Putamen (tissue), 1 donor: Measurements from ENCODE around the gene HS6ST3.
"Not testable (repeated sequence)": the region's sequence is repeated elsewhere in the genome, so short reads cannot be mapped to it uniquely, and the experiment has no call there.

Source experiments
- DNase-seq: peaks from one replicate; pipeline ENCODE4 v3.0.0-alpha.2; 2016; ENCODE audit warnings: low spot score

HS6ST3 gene

GRCh38 chr13:96444676-96445075 lies 354.8 kb downstream of the HS6ST3 start:
- DNase-seq: no peak

DNA sequence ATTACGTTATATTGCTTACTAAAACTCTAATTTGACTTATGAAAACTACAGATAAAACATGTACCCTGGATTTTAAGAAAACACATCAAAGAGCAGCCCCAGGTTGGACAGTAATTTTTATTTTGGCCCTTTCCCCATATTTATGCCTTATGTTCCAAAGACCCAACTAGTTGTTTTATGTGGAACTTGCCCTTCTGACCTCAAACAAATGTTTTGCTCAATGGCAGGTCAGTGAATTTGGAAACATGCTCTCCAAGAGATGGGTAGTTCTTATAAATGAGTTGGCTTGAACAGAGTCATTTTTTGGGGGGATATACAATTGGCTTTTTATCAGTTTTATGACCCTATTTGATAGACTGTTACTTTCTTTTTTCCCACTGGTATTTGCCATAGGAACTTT lies 360.0 kb downstream of the HS6ST3 start:
- no peak for DNase-seq

DNA sequence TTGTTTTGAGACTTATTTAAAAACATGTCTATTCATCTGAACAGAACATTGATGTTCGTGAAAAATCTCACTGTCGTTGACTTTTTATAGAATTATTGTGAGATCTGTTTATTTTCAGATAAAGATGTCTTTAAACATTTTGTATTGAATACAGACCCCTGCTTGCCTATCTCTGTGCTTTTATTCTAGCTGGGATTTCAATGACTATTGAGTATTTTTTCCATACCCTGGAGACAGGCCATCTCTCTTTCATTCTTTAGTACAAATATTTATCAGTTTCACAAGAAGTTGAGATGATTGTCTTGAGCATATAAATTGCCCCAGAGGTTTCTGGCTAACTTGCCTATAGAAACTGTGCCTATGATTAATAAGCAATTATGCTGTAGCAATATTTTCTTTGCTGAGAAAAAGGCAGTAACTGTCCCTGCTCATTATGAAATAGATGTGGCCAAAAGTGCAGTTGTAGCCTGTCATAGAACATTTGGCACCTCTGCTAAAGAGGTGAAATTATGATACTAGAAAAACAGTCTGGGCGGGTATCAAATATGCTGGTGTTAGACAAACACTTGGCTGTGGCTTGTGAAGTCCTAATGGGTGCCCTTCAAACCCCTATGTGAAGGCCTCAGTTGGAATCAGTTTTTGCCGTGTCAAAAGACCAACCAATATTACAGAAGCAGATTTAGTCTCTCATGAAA lies 360.6 kb downstream of the HS6ST3 start:
- DNase-seq: no peak

DNA sequence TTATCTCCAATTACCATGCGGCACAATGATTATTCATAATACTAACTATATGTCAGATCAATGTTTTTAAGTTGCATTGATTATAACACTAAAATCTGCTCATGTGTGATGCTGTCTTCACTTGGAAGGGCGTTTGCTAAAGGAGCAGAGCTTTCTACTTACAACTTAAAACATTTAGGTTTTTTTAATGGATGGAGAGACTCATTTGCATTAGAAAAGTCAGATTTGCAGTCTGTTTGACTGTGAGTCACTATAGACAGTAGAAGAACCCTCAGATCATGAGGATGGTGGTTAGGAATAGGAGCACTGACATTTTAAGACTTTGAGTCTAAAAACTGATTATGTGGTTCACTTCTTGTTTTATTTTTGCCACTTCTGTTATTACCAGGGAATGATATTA lies 364.6 kb downstream of the HS6ST3 start:
- DNase-seq: no peak

DNA sequence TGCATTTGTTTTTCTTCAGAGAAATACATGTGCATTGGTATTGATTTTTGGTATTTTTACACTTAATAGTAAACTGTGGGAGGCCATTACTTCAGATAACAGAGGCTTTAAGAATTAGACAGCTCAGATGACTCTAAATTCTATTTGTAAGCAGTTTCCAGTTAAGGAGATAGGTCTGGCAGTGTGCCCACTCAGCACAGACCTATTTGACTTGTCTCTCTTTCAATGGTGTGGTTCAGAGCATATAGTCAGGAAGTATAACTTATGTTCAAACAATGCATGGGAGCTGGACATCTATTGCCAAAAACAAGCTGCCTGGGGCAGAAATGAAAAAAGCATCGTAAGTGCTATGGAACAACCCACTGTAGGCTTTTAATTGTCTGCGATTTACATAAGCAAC lies 370.7 kb downstream of the HS6ST3 start:
- no peak for DNase-seq

DNA sequence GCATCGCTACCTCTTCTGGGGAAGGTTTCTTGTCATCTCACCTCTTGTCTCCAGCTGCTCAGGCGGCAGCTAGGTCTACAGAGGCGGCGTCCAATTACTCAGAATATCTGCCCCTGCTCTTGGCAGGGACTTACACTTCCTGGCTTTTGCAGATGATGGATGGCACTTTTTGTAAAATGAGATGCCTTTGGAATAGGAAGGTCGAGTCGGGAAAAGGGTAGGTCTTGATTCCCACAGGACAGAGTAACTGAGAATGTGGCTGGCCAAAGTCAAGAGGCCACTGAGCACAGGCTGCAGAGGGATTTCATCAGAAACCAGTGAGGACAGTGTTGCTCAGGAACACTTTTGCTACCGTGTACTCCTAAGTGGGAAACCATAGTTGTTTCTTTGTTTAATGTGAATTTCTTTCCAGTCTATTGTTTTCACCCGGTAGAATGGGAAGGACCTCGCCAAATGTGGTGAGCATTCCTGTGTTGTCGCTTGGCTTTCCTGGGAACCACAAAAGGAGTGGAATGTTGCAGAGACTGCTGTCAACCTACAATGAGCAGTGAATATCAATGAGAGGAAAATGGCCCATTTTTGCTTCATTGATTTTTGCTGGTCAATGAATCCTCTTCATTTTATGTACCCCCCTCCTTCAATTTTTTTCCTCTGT lies 383.7 kb downstream of the HS6ST3 start:
- DNase-seq: peak; percentile 9

GRCh38 chr13:96474181-96474557 lies 384.3 kb downstream of the HS6ST3 start:
- DNase-seq: peak; percentile 2

DNA sequence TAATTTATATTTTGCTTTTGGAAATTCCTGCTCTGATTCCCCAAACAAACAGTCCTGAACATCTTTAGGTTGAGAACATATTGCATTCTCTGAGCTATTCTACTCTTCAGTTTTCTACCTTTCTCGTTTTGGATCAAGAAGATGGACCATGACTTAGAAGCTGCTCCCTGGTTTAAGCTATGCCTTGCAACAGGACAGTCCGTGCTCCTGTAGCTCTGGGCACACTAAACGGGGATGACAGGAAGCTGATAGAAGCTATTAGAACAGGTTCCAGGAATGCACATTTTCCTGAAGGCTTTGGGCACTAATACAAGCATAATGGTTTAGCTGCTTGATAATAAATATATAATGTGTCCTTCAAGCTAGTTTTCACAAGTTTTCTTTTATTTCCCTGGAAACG lies 385.2 kb downstream of the HS6ST3 start:
- no peak for DNase-seq

GRCh38 chr13:96481482-96481881 lies 391.6 kb downstream of the HS6ST3 start:
- DNase-seq: no peak

- no peak for DNase-seq
Observed at GRCh38 chr13:96490496-96490989, 400.6 kb downstream of the HS6ST3 start.

GRCh38 chr13:96491103-96491502 lies 401.2 kb downstream of the HS6ST3 start:
- DNase-seq: no peak

DNA sequence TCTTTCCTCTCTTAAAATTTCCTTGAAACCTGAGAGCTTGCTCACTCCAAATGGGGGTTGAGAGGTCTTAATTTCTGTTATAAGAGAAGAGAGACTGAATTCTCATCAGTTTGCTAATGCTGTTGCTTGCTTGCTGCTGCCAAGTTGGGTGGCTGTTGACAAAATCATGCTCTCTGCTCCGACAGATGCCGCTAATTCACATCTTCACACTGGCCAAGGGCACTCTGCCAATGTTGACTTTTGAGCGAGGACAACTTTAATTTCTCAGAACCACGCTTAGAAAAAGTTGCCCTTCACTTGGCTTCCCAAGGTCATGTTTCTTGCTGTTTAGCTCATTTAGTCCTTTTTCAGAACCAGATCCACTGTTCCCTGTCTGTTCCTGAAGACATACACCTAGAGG lies 402.9 kb downstream of the HS6ST3 start:
- DNase-seq: no peak

- no peak for DNase-seq
Observed at GRCh38 chr13:96499656-96500055, 409.7 kb downstream of the HS6ST3 start.

GRCh38 chr13:96500953-96501352 lies 411.0 kb downstream of the HS6ST3 start:
- DNase-seq: no peak

- DNase-seq: no peak
Observed at GRCh38 chr13:96503481-96503880, 413.6 kb downstream of the HS6ST3 start.

- no peak for DNase-seq
Observed at GRCh38 chr13:96511587-96511986, 421.7 kb downstream of the HS6ST3 start.

- DNase-seq: no peak
Observed at GRCh38 chr13:96519380-96519779, 429.5 kb downstream of the HS6ST3 start.

- DNase-seq: not testable (repeated sequence)
Observed at GRCh38 chr13:96524398-96525020, 434.6 kb downstream of the HS6ST3 start.

DNA sequence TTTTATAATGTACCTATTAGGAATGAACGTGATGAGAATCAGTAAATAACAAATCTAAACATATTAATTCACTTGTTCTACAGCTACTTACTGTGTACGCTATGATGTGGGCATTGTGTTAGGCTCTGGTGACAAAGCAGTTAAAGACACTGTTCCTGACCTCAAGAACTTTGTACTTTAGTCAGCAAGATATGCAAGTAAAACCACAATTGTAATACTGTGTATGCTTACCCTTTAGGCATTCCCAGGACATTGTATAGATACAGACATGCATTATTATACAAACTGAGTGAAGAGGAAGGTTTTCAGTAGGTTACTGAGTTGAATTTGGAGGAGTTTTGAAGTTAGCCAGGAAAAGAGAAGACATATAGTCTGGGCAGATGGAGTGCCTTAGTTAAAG lies 435.8 kb downstream of the HS6ST3 start:
- DNase-seq: no peak

- DNase-seq: no peak
Observed at GRCh38 chr13:96527497-96527896, 437.6 kb downstream of the HS6ST3 start.

DNA sequence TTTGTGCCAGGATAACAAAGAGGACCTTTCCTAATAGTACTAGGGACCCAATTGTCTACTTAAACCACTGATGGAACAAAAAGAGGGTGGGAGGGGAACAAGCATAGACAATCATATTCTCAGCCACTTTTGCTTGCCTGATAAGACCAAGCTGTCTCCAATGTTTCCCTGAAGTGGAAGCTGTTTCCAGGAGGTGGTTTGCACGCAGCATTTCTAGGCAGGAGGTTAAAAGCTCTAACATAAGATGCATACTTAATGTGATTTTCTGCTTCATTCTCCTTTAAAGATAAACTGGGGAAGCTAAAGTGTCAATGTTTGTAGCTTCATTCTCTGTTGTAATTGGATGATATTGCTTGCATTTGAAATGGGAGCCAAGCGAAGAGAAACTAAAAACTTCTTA lies 442.9 kb downstream of the HS6ST3 start:
- DNase-seq: no peak

DNA sequence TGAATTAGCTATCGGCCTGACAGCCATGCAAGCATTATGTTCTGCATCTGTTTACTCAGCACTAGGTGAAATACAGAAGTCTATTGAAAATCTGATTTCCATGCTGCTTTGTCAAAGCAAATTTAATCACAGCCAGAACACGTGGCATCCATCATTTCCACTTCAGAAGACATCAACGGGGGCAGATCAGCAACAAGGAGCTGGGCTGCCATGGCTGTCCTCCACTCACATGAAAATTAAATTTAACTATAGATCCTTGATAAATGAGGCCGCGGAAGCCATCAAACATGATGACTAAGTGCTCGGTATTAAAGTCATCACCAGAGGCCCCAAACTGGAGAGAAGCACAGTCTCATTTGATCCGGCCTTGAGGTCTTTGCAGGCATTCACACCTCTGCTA lies 443.5 kb downstream of the HS6ST3 start:
- DNase-seq: no peak

- no peak for DNase-seq
Observed at GRCh38 chr13:96539791-96540190, 449.9 kb downstream of the HS6ST3 start.
